KG1 (cell line): ENCODE measurements around the gene SERF2.
"Not testable (repeated sequence)": the region's sequence is repeated elsewhere in the genome, so short reads cannot be mapped to it uniquely, and the experiment has no call there.

Source experiments
- DNase-seq: peaks from one replicate; lab custom pipeline; 2025; lab: John Stamatoyannopoulos, UW

Gene SERF2

DNA sequence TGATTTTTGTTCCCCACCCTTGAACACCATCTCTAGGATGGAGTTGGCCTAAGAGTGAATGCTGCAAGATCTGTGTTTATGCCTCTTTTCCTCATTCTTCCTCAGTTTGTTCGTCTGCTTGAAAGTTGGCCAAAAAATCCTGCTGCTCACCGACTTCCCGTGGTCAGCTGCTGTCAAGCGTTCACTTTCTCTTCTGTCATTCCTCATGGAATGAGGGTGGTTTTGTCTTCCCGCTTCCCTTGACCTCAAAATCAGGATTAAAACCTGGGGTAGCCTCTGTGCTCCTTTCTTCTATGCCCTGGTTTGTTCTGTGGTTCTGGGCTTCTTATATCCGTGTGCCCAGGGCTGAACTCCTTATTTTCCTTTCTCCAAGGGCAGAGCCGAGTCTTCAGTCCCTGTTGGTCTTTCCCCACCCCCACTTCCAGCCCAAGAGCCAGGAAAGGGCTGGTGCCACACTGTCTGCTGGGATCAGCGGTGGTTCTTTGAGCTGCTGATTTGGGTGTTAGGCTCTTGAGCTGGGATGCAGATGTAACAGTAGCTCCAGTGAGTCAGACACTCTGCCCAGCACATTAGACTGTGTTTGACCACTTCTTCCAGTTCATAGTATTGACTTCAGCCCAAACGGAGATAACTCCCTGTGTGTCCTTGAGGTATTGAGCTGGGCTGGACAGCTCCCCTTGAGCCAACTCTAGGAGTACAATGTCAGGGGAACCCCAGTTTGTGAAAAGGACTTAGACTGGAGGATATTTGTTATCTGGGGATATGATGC is 2.3 kb downstream of the SERF2 start:
- DNase-seq = no peak

DNA sequence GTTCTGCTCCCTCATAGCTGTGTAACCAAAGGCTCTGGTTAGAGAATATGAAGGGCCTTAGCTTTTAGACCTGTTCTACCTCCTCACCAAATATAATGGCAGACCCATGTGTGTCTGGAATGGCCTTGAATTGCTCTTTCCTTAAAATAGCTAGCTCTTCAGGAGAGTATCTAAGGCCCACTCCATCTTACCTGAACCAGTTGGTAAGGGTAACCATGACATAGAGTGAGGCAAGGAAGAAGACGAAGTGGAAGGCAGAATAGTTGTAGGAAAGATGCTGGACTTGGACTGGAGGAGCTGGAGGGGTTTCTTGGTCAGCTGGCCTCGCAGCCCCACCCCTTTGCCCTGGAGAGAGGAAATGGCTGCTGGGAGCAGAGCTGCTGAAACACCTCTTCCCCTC is 3.1 kb downstream of the SERF2 start:
- no peak for DNase-seq

DNA sequence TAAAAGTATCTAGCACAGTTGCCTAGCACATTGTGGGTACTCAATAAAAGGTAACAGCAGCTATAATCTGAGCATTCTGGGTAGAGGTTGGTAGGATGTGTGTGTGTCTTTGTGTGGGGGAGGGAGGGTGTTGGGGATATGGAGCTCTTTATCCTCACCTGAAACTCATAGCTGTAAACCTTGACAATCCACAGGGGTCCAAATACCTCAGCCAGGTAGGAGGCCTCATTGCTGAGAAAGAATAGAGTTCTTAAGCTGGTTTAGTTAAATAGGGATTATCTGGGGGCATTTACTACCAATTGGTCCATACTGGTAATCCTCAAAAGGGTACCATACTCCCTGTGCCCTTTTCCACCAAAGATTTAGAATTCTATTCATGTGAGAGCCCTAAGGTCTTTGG is 3.9 kb downstream of the SERF2 start:
- DNase-seq = no peak

DNA sequence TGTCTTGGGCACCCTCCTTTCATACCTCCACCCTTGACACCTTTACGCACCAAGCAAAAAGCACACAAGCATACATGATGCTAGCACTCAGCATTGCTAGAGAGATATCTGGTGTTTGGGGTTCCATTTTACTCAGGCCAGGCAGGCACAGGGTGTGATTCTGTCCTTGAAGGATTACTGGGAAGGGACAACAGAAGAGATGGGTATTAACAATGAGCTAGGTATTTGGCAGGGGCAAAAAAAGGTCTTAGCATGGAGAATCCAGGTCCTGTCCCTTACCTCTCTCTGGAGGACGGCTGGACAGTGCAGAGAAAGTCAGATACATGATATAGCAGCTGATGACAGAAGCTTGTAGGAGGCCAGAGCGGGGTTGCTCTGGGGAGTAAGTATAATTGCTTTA is 4.4 kb downstream of the SERF2 start:
- DNase-seq = no peak

DNA sequence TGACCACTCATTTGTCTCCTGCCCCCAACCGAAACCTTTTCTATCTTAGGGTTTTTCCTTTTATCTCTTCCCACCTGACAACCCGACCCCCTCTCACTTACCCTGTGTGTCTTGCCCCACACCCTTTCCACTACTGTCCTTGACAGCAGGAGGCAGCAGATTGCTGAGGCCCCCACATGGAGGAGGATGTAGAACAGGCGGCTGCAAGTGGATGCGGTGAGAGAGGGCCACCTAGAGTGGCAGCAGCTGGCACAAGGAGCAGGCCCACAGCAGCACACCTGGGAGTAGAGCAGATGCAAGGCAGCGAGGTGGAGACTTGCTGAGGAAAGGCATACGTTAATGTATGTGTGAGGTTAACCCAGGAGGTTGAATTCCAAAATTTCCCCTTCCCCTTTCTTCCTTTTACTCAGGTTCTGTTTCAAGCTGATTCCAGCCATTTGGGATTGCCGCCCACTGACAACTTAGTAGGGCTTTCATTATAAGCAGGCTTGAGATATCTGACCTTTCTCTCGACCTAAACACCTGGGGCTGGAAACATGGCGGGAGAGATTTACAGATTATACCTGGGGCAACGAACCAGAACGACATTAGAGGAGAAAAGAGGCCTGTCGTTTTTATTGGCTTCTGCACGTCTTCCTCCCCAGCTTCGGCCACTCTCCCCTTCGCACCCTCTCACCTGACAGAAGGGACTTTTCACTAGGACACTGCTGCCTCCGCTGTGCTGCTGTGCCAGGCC is 7.3 kb downstream of the SERF2 start:
- DNase-seq = no peak

DNA sequence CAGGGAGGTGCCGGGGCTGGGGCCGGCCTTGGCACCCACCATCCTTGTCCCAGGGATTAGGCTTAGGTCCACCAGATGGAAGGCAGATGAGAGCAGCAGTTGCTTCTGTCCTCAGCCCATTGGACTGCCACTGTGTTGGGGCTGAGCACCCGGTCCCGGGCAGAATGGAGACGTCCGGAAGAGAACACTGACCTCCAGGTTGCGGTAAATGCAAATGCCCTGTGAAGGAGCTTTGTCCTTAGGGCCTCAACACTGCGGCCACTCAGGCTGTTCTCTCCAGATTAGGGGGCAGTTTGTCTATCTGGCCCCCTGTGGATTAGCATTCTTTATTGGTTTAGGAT is 7.8 kb downstream of the SERF2 start, which contains the start of gene SERINC4:
Gene SERINC4 (minus strand): TSS at position 276 of the 341 bp plus-strand sequence. CDS start 234 bp downstream, at position 42.
- no peak for DNase-seq

DNA sequence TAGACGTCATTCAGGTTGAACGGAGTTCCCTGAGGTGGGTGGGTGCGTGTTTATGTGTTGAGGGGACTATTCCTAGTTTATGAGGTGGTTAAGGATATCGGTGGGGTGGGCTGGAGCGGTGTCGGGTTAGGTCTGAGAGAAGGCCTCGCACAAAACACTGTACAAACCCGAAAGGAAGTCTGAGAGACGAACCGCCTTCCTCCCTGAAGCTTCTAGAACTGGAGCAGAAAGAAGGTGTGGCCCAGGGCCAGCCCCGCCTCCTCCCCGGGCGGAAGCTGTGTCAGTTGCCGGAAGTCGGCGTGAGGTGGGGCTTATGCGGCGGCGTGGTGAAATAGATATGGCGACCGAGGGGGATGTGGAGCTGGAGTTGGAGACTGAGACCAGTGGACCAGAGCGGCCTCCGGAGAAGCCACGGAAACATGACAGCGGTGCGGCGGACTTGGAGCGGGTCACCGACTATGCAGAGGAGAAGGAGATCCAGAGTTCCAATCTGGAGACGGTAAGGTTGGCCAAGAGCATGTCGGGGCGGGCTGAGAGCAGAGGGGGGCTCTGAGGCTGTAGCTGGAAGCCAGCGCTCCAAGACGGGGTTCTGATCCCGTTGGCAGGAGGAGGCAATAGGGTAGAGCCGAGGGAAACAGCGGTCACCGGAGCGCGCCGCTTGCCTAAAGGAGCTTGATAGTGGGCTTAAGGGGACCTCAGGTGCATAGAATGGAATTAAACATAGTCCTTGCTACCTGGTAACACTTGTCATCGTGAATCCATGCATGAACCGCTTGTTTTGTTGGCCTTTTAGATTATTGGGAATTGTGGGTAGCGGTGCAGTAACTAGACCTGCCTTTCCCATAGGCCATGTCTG is 8.4 kb downstream of the SERF2 start, which contains the start of gene HYPK:
Gene HYPK (plus strand): TSS at position 314 of the 856 bp plus-strand sequence. CDS start 24 bp downstream, at position 338.
- peak; percentile 50 for DNase-seq

DNA sequence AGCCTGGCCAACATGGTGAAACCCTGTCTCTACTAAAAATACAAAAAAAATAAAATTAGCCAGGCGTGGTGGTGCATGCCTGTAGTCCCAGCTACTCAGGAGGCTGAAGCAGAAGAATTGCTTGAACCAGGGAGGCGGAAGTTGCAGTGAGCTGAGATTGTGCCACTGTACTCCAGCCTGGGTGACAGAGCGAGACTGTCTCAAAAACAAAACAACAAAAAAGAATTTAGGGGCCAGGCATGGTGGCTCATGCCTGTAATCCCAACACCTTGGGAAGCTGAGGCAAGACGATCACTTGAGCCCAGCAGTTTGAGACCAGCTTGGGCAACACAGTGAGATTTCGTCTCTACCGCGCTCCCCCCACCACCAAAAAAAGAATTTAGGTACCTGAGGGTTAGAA is 10.6 kb downstream of the SERF2 start:
- not testable (repeated sequence) for DNase-seq

DNA sequence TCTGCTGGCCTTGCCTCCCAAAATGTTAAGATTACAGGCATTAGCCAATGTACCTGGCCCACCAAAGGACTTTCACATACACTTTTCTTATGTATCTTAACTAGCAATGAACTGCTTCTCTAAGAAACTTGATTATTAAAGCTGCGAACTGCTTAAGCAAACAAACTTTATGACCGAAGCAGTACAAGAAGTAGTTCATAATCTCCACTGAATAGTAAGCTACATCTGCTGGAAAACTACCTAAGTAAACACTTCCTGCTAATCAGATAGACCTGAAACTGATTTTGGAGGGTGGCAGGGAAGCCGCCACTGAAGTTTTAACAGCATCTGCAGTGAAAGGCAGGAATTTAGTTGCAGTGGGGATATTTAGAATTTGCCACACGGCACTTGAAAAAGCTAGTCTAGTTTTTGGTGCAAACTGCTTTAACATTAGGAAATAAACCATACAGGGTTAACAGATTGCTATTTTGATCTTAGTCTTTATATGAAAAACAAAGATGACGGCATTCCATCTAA is 16.4 kb downstream of the SERF2 start:
- no peak for DNase-seq

DNA sequence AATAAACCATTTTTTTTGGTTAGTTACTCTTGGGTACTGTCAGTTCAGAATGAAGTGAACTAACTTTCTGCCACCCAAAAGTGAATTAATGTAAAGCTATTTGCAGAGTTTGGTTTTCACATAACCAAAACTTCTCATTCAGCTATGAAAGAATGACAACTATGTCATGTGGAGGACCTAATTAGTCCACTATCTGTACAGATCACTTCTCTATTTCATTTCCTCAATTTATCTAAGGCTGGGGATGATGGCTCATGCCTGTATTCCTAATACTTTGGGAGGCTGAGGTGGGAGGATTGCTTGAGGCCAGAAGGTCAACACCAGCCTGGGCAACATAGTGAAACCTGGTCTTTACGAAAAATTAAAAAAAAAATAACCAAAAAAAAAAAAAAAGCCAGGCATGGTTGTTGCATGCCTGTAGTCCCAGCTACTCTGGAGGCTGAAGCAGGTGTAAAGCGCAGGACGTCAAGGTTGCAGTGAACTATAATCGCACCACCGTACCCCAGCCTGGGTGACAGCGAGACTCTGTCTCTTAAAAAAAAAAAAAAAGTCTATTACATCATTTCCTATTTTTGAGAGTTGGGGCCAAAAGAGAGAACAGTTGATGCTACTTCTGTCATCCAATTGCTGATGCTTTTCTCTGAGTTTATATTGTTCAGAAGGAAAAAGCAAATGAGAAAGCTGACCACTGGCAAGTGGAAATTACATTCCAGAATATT is 17.0 kb downstream of the SERF2 start:
- no peak for DNase-seq

DNA sequence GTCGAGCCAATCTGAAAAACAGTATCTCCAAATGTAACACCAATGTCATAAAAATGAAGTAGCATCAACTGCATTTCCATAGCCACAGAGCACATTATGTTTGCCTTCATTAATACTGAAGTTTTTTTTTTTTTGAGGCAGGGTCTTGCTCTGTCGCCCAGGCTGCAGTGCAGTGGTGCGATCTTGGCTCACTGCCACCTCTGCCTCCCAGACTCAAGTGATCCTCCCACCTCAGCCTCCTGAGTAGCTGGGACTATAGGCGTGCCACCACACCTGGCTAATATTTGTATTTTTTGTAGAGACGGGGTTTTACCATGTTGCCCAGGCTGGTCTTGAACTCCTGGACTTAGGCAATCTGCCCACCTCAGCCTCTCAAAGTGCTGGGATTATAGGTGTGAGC is 22.9 kb downstream of the SERF2 start:
- not testable (repeated sequence) for DNase-seq

DNA sequence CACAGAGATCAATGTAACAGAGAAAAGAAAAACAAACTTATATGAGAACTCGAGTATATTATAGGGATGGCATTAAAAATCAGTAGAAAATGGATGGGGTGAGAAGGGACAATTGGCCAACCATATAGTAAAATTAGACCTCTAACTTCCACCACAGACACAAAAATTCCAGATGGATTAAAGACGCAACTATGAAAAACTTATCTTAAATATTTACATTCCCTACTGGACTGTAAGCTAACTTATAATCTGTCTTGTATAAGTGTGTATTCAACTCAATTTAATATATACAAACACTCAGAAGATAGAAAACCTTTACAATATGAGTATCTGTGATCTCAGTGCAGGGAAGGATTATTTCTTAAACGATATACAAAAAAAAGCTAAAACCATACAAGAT is 29.4 kb downstream of the SERF2 start:
- DNase-seq = no peak

DNA sequence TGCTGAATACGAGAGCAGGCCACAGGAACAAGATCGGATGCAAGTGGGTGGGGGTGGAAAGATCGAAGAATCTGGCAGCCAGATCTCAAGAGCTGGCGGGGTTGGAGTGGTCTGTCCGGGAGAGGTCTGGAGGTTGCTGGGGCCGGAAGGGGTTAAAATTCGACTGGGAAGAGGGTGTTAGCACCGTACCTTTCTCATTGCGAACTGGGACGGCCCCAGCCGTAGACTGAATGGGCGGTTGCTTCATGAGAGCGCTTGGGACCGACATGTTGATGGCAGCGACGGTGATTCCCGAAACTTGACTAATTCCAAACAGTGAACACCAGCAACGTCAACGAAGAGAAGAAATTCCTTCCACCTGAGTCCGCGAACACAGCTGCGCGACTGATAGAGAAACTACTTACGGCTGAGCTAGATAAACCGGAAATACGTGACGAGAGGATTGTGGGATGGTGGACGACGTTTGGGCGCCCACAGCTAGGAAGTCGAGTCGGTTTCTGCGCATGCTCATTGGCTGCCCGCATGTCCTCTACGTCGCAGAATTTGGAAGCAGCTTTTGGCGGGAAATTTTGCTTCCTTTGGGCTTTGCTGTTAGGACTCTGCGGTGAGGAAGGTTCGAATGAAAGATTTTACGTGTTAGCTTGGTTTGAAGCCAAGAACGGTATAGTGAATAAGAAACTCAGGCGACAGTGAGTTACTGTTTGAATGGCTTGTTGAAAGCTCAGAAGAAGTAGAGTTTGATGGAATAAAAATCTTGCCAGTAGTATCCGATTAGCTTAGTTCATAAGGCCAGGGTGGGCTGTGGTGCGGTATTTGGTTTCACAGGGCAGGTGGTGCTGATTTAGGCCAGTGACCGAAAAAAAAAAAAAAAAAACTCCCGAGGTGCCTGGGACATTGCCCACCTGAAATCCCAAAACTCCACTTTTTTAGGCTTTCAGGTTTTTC is 32.5 kb downstream of the SERF2 start, which contains the start of gene MFAP1:
Gene MFAP1 (minus strand): TSS at position 389 of the 945 bp plus-strand sequence. CDS start 121 bp downstream, at position 268.
- peak; percentile 92 for DNase-seq

DNA sequence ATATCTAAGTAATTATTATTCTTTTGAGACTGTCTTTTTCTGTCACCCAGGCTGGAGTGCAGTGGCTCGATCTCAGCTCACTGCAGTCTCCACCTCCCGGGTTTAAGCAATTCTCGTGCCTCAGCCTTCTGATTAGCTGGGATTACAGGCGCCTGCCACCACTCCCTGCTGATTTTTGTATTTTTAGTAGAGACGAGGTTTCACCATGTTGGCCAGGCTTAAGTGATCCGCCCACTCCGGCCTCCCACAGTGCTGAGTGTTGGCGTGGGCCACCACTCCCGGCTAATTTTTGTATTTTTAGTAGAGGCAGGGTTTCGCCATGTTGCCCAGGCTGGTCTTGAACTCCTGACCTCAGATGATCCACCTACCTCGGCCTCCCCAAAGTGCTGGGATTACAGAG is 33.2 kb downstream of the SERF2 start:
- DNase-seq = not testable (repeated sequence)

DNA sequence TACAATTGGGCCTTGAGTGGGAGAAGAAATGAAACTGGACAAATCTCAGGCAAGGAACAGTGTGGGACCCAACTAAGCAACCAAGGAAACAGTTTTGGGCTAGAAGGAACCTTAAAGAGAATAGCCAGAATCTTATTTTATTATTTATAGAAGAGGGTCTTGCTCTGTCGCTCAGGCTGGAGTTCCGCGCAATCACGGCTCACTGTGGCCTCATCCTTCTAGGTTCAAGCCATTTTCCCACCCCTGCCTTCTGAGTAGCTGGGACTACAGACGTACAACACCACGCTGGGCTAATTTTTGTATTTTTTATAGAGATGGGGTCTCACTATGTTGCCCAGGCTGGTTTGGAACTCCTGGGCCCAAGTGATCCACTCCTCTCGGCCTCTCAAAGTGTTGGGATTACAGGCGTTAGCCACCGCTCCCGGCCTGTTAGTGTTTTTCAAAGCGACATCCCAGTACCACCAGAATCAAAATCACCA is 33.9 kb downstream of the SERF2 start:
- DNase-seq = no peak

DNA sequence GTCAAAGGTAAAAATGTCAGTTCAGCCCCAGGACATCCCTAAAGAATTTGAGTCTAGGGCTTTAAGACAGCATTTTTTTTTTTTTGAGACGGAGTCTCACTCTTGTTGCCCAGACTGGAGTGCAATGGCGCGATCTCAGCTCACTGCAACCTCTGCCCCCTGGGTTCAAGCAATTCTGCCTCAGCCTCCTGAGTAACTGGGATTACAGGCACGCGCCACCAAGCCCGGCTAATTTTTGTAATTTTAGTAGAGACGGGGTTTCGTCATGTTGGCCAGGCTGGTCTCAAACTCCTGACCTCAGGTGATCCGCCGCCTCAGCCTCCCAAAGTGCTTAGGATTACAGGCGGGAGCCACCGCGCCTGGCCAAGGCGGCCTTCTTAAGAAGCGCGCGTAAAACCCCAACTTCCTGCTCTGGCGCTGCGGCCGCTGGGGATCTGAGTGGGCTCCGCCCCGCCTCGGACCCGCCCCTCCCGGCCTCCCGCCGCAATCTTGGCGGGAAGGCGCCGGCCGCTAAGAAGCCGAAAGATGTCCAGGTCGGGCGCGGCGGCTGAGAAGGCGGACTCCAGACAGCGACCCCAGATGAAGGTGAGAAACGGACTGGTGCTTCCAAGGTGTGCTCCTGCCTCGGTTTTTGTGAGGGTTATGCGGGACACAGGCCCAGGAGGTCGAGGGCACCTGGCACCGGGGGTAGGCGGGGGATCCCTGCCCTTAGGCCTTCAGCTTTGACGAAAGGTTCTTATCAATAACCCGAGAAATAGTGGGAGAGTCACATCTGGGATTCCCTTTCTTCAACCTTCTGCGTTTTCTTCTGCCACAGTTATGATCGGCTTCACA is 34.6 kb downstream of the SERF2 start, which contains the start of gene WDR76:
Gene WDR76 (plus strand): TSS at position 495 of the 834 bp plus-strand sequence. CDS start 31 bp downstream, at position 526.
- peak; percentile 76 for DNase-seq

DNA sequence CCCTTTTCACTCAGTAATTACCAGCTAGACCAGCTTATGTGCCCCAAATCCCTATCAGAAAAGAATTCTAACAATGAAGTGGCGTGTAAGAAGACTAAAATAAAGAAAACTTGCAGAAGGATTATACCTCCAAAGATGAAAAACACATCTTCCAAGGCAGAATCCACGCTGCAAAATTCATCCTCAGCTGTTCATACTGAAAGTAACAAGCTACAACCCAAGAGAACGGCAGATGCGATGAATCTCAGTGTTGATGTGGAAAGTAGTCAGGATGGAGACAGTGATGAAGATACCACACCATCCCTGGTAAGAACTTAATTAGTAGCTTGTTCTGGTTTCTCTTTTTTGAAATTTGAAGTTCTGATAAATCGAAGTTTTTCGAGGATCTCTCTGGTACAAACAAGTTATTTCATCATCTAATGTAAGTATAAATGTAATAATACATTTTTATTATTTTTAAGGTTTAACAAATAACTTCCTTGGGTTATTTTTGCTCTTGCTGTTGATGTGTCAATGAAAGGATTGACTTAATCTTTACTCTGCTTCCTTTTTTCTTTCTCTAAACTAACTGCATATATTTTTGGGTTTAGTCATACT is 36.0 kb downstream of the SERF2 start:
- DNase-seq = no peak

DNA sequence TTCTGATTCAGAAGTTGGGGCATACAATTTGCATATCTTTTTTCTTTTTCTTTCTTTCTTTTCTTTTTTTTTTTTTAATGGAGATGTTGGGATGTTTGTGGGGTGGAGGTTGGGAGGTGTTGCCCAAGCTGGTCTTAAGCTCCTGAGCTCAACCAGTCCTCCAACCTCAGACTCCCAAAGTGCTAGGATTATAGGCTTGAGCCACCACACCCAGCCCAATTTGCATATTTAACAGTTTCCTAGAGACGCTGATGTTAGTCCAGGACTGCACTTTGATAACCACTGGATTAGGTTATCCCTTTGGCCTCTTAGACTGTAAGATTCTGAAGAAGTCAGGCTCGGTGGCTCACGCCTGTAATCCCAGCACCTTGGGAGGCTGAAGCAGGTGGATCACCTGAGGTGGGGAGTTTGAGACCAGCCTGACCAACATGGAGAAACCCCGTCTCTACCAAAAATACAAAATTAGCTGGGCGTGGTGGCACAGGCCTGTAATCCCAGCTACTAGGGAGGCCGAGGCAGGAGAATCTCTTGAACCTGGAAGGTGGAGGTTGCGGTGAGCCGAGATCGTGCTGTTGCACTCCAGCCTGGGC is 37.9 kb downstream of the SERF2 start:
- DNase-seq = not testable (repeated sequence)
